GM10248 (cell line): Measurements from ENCODE around the gene SPATA25.

Experiments used
- CTCF ChIA-PET: fragments of 300-600 bp; sonication (Branson Sonifier 250); formaldehyde crosslinking; extraction: SDS; loops from one replicate; lab custom pipeline; 2021; ENCODE audit warnings: antibody characterized with exemption; lab: Yijun Ruan, JAX
- POLR2A ChIA-PET: fragments of 350-650 bp; sonication (Branson Sonifier 250); formaldehyde crosslinking; extraction: SDS; loops from one replicate; lab custom pipeline; 2020; ENCODE audit warnings: antibody characterized with exemption; lab: Yijun Ruan, JAX
- DNase-seq: peaks from one replicate; pipeline ENCODE4 v3.0.0; 2012; ENCODE audit errors: extremely low spot score
- TF ChIP-seq, protein P1 (sequence below): IDR thresholded peaks from 2 replicates; pipeline ENCODE4 v1.5.1; 2012; ENCODE audit warnings: mild to moderate bottlenecking, low read depth; ENCODE audit errors: extremely low read depth, missing control alignments, control extremely low read depth

The SPATA25 gene

GRCh38 chr20:45836841-45837240 is 50.6 kb downstream of the SPATA25 start:
- POLR2A ChIA-PET: no interaction called here
- TF ChIP-seq, protein P1, sequence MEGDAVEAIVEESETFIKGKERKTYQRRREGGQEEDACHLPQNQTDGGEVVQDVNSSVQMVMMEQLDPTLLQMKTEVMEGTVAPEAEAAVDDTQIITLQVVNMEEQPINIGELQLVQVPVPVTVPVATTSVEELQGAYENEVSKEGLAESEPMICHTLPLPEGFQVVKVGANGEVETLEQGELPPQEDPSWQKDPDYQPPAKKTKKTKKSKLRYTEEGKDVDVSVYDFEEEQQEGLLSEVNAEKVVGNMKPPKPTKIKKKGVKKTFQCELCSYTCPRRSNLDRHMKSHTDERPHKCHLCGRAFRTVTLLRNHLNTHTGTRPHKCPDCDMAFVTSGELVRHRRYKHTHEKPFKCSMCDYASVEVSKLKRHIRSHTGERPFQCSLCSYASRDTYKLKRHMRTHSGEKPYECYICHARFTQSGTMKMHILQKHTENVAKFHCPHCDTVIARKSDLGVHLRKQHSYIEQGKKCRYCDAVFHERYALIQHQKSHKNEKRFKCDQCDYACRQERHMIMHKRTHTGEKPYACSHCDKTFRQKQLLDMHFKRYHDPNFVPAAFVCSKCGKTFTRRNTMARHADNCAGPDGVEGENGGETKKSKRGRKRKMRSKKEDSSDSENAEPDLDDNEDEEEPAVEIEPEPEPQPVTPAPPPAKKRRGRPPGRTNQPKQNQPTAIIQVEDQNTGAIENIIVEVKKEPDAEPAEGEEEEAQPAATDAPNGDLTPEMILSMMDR: no peak
- CTCF ChIA-PET: no interaction called here
- DNase-seq: no peak
